Nucleus accumbens (tissue), 56 donors: ENCODE data around the gene DNAI1.

ENCODE experiments used
- DNase-seq, 56 donors: peaks; one replicate each; lab custom pipeline; 2025; lab: John Stamatoyannopoulos, UW

DNAI1 gene

DNA sequence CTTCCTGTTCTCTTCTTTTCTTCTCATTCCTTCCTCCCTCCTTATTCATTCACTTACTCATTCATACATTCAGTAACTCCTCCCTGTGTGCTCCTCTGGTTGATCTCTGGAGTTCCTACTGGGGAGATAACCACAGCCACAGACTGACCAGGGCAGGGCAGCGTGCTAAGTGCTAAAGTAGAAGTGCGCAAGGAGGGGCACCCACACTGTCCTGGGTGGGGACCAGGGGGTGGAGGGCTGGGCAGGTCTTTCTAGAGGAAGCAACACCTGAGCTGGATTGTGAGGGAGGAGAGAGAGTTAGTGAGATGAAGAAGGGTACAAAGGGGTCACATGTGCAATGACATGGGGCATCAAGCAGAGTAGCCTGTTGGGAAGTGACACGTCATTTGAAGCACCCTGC, 50.3 kb downstream of the DNAI1 start:
- no peak for DNase-seq

GRCh38 chr9:34510497-34511468, 52.2 kb downstream of the DNAI1 start:
- no peak for DNase-seq

DNA sequence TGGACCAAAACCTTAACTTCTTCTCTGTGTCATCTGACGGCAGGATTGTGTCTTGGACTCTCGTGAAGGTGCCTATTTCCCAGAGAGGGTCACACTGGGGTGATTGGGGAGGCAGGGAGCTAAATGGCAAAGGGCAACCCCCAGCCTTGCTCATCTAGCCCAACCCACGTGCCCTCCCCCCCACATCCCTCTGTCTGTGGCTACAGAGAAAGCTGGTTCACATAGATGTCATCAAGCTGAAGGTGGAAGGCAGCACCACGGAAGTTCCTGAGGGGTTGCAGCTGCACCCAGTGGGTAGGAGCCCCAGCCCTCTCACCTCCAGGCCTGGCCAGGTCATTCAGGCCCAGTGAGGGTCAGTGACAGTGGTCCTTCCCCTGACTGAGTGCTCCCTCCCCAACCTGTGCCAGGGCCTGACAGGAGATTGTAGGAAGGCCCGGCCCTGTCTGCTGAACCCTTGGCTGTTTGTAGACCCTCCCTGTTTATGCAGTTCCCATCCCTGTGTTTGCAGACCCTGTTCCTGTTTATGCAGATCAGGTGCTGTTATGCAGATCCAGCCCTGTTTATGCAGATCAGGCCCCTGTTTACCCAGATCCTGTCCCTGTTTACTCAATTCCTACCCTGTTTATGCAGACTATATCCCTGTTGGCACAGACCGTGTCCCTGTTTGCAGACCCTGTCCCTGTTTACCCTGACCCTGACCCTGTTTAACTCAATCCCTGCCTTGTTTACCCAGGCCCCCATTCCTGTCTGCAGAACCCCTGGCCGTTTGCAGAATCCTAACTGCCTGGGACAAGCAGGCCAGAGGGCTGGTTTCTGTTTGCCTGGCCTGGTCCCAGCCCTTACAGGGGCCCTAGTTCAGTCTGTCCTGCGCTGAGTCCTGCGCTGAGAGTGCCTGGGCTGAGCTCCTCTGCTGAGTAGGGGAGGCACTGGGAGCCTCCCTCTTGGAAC, 53.8 kb downstream of the DNAI1 start:
- DNase-seq: peak in 24 of 56 donors; percentile 12 to 75 (median 40)

DNA sequence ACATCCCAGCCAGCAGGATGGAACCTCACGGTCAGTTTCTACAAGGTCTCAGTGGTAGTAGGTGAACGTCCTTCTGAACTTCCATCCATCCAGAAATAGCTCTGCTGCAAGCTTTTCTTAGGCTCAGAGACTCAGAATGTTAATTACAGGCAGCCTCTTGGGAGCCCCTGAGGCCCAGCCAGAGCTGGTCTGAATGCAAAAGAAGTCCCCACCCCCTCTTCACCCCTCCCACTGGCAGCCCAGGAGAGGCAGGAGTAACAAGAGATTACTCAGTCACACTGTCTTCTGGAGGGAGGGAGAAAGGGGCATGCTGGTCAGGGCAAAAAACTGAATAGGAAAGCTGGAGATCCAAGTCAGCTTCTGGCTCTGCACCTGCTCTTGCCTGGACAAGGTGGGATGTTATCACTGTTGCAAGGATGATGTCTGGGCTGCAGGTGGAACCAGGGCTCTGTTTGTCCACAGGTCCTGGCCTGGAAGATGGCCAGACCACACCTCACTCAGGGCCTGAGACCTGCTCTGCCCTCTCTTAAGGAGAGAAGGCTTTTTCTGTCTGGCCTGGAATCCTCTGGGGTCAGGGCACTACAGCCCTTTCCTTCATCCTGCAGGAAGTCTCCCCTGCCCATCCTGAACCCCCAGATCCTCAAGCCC, 55.1 kb downstream of the DNAI1 start:
- peak in 29 of 56 donors; percentile 12 to 69 (median 41) for DNase-seq

- no peak for DNase-seq
Measured at GRCh38 chr9:34514401-34514800, 55.8 kb downstream of the DNAI1 start.

- DNase-seq: no peak
Measured at GRCh38 chr9:34514816-34515215, 56.2 kb downstream of the DNAI1 start.

GRCh38 chr9:34515959-34516358, 57.4 kb downstream of the DNAI1 start:
- DNase-seq: no peak

- no peak for DNase-seq
Measured at GRCh38 chr9:34517185-34517584, 58.6 kb downstream of the DNAI1 start.

- peak in 5 of 56 donors; percentile 13 to 40 (median 21) for DNase-seq
Measured at GRCh38 chr9:34518110-34518616, 59.6 kb downstream of the DNAI1 start.

DNA sequence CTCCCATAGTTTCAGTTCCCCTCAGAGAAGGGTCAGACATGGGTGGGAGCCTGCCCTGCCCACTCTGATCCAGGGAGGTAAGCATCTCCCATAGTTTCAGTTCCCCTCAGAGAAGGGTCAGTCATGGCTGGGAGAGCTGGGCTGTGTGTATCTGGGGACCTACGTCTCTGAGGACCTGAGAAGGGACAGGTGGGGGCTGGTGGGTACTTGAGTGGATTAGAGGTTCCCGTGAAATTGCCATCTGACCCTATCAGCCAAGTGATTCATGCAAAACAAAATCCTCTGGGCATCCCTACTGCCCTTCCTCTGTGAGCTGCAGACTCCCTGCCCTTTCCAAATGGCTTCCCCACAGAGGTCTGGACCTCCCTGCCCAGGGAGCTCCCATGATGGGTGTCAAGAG, 60.3 kb downstream of the DNAI1 start:
- DNase-seq: no peak

DNA sequence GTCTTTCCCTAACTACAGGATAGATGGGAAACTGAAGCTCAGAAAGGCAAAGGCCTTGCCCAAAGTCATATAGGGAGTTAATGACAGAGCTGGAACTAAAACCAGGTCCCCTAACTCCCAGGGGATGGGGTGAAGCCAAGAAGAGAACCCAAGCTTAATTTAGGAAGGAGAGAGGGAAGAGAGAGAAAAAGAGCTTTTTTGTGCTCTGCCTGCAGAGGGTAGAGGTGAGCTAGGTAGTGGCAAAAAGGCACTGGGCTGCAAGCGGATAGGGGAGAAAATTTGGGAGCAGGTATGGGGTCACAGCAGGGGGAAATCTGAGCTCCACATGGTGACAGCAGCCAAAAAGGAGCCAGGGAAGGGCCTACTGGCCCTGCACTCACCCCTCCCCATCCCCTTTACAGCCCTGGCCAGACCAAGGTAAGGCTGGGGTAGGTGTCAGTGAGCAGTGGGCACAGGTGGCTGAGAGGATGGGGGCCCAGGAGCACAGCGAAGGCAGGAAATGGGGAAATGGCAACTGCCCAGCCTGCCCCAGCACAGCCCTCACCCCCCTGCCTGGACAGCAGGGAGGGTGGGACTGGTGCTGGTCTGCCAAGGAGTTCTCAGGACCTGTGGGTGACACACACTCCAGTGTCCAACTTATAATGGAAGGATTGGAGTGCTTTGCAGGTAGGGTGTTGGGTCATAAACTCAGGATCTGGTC, 60.9 kb downstream of the DNAI1 start:
- no peak for DNase-seq

DNA sequence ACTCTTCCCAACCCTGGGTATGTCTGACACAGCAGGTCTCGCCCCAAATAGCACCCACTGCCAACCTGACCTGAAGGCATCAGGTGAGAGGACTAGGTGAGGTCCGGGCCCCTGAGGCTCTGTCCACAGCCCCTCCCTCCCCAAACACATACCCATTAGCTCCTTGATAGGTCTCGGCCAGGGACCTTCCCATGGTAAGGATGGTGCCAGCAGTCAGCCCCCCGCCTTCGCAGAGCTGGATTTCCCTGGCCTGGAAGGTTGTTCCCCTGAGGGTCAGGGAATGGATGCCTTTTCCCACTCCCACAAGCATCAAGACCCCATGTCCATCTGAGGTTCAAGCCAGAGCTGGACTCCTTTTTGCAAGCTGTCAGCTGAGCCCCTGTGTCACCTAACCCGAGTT, 61.5 kb downstream of the DNAI1 start:
- DNase-seq: no peak

GRCh38 chr9:34520505-34521385, 62.1 kb downstream of the DNAI1 start:
- DNase-seq: no peak

- no peak for DNase-seq
Measured at GRCh38 chr9:34521406-34522045, 62.9 kb downstream of the DNAI1 start.

DNA sequence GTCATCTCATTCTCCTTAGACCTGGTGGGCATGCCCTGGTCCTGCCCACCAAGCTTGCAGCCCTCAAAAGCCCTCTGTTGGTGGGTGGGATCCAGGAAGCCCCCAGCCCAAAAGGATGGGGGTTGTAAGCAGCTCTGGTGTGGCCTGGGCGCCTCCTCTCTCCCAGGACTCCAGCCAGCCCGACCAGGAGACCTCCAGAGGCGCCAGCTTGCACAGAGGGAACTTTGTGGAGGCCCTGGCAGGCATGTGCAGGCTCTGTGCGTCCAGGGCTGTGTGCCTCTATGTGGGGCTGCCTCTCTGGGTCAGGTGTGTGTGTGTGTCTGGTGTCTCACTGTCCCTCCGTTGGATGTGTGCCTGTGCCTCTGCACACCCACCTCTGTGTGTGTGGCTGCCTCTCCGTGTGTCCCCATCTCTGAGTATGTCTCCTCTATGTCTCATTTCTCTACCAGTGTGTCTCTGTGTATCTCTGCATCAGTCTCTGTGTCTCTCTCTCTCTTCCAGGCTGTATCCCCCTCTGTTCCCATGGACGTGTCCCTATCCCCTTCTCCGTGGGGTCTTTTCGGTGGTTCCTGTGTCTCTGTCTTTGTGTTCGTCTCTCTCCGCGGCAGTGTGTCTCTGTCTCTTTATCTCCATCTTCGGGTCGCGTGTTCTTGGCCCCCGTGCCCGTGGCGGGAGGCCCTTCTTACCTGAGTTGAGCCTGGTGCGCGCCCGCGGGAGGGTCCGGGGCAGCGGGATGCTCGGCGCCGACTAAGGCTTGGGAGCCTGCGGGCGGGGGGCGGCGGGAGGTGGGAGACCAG, 63.7 kb downstream of the DNAI1 start:
- DNase-seq: peak in 27 of 56 donors; percentile 15 to 66 (median 44)

GRCh38 chr9:34522971-34523797, 64.6 kb downstream of the DNAI1 start, which contains the start of gene ENHO:
Gene ENHO (minus strand): TSS chr9:34522990. CDS start chr9:34521695, 1,295 bp downstream.
- DNase-seq: peak in 55 of 56 donors; percentile 58 to 93 (median 87)
